BLaER1 treated with 17β-estradiol and CSF1 and Interleukin-3, amounts not matched to agents 10 nM and 100 nM (cell line): ENCODE measurements around the gene BCKDHB.
"Not testable (repeated sequence)": the region's sequence is repeated elsewhere in the genome, so short reads cannot be mapped to it uniquely, and the experiment has no call there.

Source experiments
- H3K27ac ChIP-seq, 11 experiments: shearing (Covaris generic); formaldehyde crosslinking; 2 replicates each; pipeline ENCODE4 v1.8.1; 2022
- H3K27me3 ChIP-seq, 11 experiments: shearing (Covaris generic); formaldehyde crosslinking; 2 replicates each; pipeline ENCODE4 v1.8.1; 2022
- H3K36me3 ChIP-seq, 11 experiments: shearing (Covaris generic); formaldehyde crosslinking; 2 replicates each; pipeline ENCODE4 v1.8.1; 2022
- H3K4me1 ChIP-seq, 10 experiments: shearing (Covaris generic); formaldehyde crosslinking; 2 replicates each; pipeline ENCODE4 v1.8.1; 2022
- H3K4me2 ChIP-seq, 11 experiments: shearing (Covaris generic); formaldehyde crosslinking; 2 replicates each; pipeline ENCODE4 v1.8.1; 2022
- H3K4me3 ChIP-seq, 10 experiments: shearing (Covaris generic); formaldehyde crosslinking; 2 replicates each; pipeline ENCODE4 v1.8.1; 2022
- H3K9ac ChIP-seq, 11 experiments: shearing (Covaris generic); formaldehyde crosslinking; 2 replicates each; pipeline ENCODE4 v1.8.1; 2022
- H3K9me3 ChIP-seq, 11 experiments: shearing (Covaris generic); formaldehyde crosslinking; replicated peaks in 1 of 11; 2 replicates each; pipeline ENCODE4 v1.8.1; 2022
- H4K20me1 ChIP-seq, 11 experiments: shearing (Covaris generic); formaldehyde crosslinking; 2 replicates each; pipeline ENCODE4 v1.8.1; 2022
- Cebpa-rat ChIP-seq, 11 experiments: shearing (Covaris generic); IDR thresholded peaks; 2 replicates each; pipeline ENCODE4 v1.8.1; 2022

BCKDHB gene

GRCh38 chr6:80234908-80235307 is 128.4 kb downstream of the BCKDHB start:
- no peak overlapping the region for H3K27ac ChIP-seq
- H3K9me3 ChIP-seq: no peaks in the 10 kb centered on the region
- H3K4me3 ChIP-seq: no peak overlapping the region
- H3K9ac ChIP-seq: no peak overlapping the region
- H3K4me2 ChIP-seq: no peak overlapping the region
- no peaks in the 10 kb centered on the region for H3K36me3 ChIP-seq
- no peaks in the 10 kb centered on the region for H3K4me1 ChIP-seq
- H3K27me3 ChIP-seq: no peaks in the 10 kb centered on the region
- H4K20me1 ChIP-seq: no peaks in the 10 kb centered on the region
- TF ChIP-seq Cebpa-rat (IDR thresholded peaks at IDR 0.05): no peak

DNA sequence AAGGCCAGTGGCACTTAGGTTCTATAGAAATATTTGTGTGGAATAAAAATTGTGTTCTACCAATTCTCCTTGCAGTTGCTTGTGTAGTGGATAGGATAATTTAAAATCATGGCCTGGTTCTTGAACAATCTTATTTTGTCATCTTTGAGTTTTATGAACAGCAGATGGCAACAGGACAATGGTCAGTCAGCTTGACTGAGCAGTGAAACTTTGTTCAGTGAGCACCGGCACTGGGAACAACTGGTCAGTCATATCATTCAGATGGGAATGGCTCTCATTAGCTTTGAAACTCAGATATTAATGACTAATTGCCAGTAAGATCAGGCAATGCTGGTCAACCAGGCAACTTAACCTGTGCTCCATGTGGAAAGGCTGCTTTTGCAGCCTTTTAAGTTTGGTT is 129.2 kb downstream of the BCKDHB start:
- Histone ChIP-seq H3K4me1 (no peaks in the 10 kb centered on the region), H3K4me2 (no peak overlapping the region), H3K27me3 (no peaks in the 10 kb centered on the region), H3K27ac (no peak overlapping the region), H3K9me3 (no peaks in the 10 kb centered on the region), H3K9ac (no peak overlapping the region), H4K20me1 (no peaks in the 10 kb centered on the region), H3K4me3 (no peak overlapping the region), H3K36me3 (no peaks in the 10 kb centered on the region)
- TF ChIP-seq Cebpa-rat (IDR thresholded peaks at IDR 0.05): no peak

GRCh38 chr6:80238754-80239153 is 132.3 kb downstream of the BCKDHB start:
- not testable (repeated sequence) for H3K27ac ChIP-seq

DNA sequence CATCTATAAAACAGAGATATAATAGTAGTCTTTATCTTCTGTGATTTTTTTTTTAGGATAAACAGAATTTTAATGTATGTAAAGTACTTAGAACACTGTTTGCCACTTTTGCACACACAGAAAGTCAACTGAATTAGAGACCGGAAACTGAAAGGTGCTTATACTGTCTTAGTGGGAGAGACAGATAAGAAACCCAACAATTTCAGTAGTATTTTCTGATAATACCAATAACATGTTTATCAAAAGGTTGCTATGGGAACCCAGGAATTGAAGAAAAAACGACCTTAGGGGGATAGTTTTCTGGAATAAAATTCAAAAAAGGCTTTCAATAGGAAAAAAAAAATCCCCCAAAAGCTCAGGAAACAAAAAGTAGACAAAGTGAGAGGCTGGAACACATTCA is 138.6 kb downstream of the BCKDHB start:
- Histone ChIP-seq H3K4me2 (no peak overlapping the region), H3K36me3 (no peaks in the 10 kb centered on the region), H3K4me1 (no peaks in the 10 kb centered on the region), H3K9ac (no peak overlapping the region), H3K27me3 (no peaks in the 10 kb centered on the region), H4K20me1 (no peaks in the 10 kb centered on the region), H3K27ac (no peak overlapping the region), H3K4me3 (no peak overlapping the region), H3K9me3 (no peaks in the 10 kb centered on the region)
- TF ChIP-seq Cebpa-rat (IDR thresholded peaks at IDR 0.05): no peak

More at GRCh38 chr6:80238754-80239153, 132.3 kb downstream of the BCKDHB start:
- H3K4me2 ChIP-seq, H3K27me3 ChIP-seq, H3K4me3 ChIP-seq, H3K9ac ChIP-seq, H4K20me1 ChIP-seq, H3K36me3 ChIP-seq, H3K9me3 ChIP-seq, H3K4me1 ChIP-seq: not testable (repeated sequence)

DNA sequence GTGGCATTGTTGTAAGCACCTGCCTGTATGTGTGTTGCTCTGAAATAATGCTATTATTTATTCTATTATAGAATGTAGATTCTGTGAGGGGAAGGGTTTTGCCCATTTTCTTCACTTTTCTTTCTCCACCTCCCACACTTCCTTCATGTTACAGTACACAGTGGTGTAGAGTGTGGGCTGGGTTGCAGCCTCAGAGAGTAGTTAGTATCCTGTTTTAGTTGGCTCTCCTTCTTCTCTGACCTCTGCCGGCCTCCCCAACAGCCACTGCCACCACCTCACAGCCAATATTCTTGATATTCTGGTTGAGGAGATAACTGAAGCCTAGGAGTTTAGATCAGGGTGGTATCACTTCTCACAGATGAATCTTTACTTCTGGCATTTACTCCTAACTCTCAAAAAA is 143.4 kb downstream of the BCKDHB start:
- no peaks in the 10 kb centered on the region for H3K9me3 ChIP-seq
- no peak overlapping the region for H3K9ac ChIP-seq
- H3K4me3 ChIP-seq: no peak overlapping the region
- TF ChIP-seq Cebpa-rat (IDR thresholded peaks at IDR 0.05): no peak
- H4K20me1 ChIP-seq: no peaks in the 10 kb centered on the region
- H3K36me3 ChIP-seq: no peaks in the 10 kb centered on the region
- no peak overlapping the region for H3K27ac ChIP-seq
- no peaks in the 10 kb centered on the region for H3K4me1 ChIP-seq
- H3K27me3 ChIP-seq: no peaks in the 10 kb centered on the region
- H3K4me2 ChIP-seq: no peak overlapping the region

- Histone ChIP-seq H3K9me3 (no peaks in the 10 kb centered on the region), H3K36me3 (no peaks in the 10 kb centered on the region), H3K27me3 (no peaks in the 10 kb centered on the region), H4K20me1 (no peaks in the 10 kb centered on the region), H3K4me2 (no peak overlapping the region), H3K4me3 (no peak overlapping the region), H3K9ac (no peak overlapping the region), H3K27ac (no peak overlapping the region), H3K4me1 (no peaks in the 10 kb centered on the region)
- TF ChIP-seq Cebpa-rat (IDR thresholded peaks at IDR 0.05): no peak
Measured at GRCh38 chr6:80250391-80250997, 144.0 kb downstream of the BCKDHB start.

DNA sequence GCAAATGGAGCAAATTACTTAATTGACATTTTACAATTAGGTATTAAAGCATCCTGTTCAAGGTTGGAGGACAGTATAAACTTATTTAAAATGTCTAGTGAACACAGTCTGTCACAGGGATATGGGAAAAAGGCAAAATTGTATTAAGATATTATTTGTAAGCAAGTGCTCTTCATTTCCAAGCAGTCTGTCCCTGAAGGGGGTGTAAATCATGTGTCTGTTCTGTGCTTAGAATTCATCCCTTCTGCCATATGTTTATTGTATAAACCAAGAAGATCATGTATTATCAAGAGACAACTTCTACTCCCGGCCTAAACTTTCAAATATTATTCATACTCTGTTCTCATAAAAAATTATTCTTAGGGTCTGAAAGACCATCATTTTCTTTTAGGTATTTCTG is 144.8 kb downstream of the BCKDHB start:
- H3K27ac ChIP-seq: no peak overlapping the region
- no peaks in the 10 kb centered on the region for H3K4me1 ChIP-seq
- H3K36me3 ChIP-seq: no peaks in the 10 kb centered on the region
- H3K27me3 ChIP-seq: no peaks in the 10 kb centered on the region
- TF ChIP-seq Cebpa-rat (IDR thresholded peaks at IDR 0.05): no peak
- H3K9me3 ChIP-seq: no peaks in the 10 kb centered on the region
- no peak overlapping the region for H3K4me2 ChIP-seq
- H3K9ac ChIP-seq: no peak overlapping the region
- H4K20me1 ChIP-seq: no peaks in the 10 kb centered on the region
- no peak overlapping the region for H3K4me3 ChIP-seq

DNA sequence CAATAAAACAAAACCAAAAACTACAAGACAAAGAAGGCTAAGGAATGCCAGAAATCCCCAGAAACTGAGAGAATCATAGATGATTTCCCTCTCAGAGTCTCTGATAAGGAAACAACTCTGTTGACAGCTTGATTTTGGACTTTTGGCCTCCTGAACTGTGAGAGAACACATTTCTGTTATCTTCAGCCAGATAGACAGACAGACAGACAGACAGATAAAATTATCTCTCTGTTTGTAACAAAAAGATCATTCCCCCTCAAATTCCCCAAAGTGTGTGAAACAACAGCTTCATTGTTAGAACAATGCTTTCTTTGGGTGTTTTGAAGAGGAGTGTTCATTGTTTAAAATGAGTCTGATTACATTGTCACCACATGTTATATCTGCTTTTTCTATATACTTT is 148.2 kb downstream of the BCKDHB start:
- Histone ChIP-seq H4K20me1 (no peaks in the 10 kb centered on the region), H3K9me3 (no peaks in the 10 kb centered on the region), H3K36me3 (no peaks in the 10 kb centered on the region), H3K27ac (no peak overlapping the region), H3K4me2 (no peak overlapping the region), H3K4me3 (no peak overlapping the region), H3K9ac (no peak overlapping the region), H3K4me1 (no peaks in the 10 kb centered on the region), H3K27me3 (no peaks in the 10 kb centered on the region)
- no peak for TF ChIP-seq Cebpa-rat (IDR thresholded peaks at IDR 0.05)

DNA sequence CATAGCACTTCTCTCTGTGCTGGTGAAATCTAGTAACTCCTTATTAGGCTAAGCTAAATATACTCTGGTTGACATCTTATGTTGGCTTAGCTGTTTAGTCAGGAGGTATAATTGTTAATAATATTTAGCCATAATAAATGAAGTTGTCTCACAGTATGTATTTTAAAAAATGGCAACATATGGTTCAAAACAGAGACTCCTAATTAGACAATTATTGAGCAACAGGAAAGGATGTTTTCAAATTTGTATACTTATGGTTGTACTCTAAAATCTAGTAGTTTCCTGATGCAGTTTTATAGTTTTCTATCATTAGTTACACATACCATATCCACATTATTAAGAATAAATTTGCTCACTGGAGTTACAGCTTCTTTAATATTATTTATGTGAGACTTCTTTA is 150.2 kb downstream of the BCKDHB start:
- Histone ChIP-seq H3K4me2 (no peak overlapping the region), H4K20me1 (no peaks in the 10 kb centered on the region), H3K4me3 (no peak overlapping the region), H3K9me3 (no peaks in the 10 kb centered on the region), H3K4me1 (no peaks in the 10 kb centered on the region), H3K27me3 (no peaks in the 10 kb centered on the region), H3K36me3 (no peaks in the 10 kb centered on the region), H3K27ac (no peak overlapping the region), H3K9ac (no peak overlapping the region)
- TF ChIP-seq Cebpa-rat (IDR thresholded peaks at IDR 0.05): no peak

DNA sequence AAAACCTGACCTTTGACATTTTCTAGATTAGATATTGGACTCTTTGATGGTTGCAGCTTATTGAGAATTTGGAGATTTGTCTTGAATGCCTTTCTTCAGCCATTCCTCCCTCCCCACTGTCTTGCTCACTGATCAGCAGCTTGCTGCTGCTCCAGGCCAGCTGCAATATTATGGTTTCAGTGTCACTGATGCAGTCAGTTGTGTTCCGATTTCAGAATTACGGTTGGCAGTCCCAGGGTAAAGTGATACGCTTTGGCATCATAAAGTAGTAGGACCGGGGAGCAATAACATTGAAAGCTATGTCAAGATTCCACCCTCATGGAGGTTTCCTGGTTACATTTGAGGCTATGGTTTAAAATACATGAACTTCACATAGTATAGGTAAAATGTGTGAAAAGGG is 152.6 kb downstream of the BCKDHB start:
- TF ChIP-seq Cebpa-rat (IDR thresholded peaks at IDR 0.05): no peak
- Histone ChIP-seq H3K27me3 (no peaks in the 10 kb centered on the region), H3K4me3 (no peak overlapping the region), H3K9me3 (no peaks in the 10 kb centered on the region), H3K27ac (no peak overlapping the region), H3K9ac (no peak overlapping the region), H4K20me1 (no peaks in the 10 kb centered on the region), H3K4me2 (no peak overlapping the region), H3K36me3 (no peaks in the 10 kb centered on the region), H3K4me1 (no peaks in the 10 kb centered on the region)

GRCh38 chr6:80263585-80263984 is 157.1 kb downstream of the BCKDHB start:
- Histone ChIP-seq H4K20me1 (no peaks in the 10 kb centered on the region), H3K36me3 (no peaks in the 10 kb centered on the region), H3K4me2 (no peak overlapping the region), H3K9ac (no peak overlapping the region), H3K4me3 (no peak overlapping the region), H3K27ac (no peak overlapping the region), H3K27me3 (no peaks in the 10 kb centered on the region), H3K9me3 (no peaks in the 10 kb centered on the region), H3K4me1 (no peaks in the 10 kb centered on the region)
- no peak for TF ChIP-seq Cebpa-rat (IDR thresholded peaks at IDR 0.05)
